HS-5 (cell line): ENCODE results near the gene ZNF777.
"Not testable (repeated sequence)": the region's sequence is repeated elsewhere in the genome, so short reads cannot be mapped to it uniquely, and the experiment has no call there.

Source experiments
- DNase-seq: peaks from one replicate; pipeline ENCODE4 v3.0.0-alpha.2; 2012; ENCODE audit warnings: low read depth

ZNF777 gene

GRCh38 chr7:149413083-149413482, 47.8 kb downstream of the ZNF777 start:
- DNase-seq: not testable (repeated sequence)

- no peak for DNase-seq
Measured at GRCh38 chr7:149409895-149410294, 51.0 kb downstream of the ZNF777 start.

DNA sequence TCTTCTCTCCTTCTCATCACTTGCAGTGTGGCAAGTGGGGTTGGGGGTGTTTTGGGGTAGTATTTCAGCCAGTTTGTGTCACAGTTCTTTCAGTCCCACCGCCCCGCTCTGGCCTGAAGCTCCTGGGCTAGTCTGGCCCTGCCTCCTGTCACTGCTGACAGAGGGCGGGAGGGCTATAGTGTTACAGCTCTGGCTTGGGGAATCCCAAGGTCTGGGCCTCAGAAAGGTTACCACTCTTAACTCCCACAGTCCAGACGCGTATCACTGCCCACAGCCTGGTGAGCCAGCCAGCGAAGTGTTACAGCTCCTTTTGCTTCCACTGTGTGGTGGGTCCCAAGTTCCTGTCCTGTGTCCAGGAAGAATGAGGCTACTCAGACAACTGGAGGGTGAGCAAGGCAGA, 56.0 kb downstream of the ZNF777 start:
- no peak for DNase-seq

GRCh38 chr7:149404396-149404795, 56.5 kb downstream of the ZNF777 start:
- no peak for DNase-seq

DNA sequence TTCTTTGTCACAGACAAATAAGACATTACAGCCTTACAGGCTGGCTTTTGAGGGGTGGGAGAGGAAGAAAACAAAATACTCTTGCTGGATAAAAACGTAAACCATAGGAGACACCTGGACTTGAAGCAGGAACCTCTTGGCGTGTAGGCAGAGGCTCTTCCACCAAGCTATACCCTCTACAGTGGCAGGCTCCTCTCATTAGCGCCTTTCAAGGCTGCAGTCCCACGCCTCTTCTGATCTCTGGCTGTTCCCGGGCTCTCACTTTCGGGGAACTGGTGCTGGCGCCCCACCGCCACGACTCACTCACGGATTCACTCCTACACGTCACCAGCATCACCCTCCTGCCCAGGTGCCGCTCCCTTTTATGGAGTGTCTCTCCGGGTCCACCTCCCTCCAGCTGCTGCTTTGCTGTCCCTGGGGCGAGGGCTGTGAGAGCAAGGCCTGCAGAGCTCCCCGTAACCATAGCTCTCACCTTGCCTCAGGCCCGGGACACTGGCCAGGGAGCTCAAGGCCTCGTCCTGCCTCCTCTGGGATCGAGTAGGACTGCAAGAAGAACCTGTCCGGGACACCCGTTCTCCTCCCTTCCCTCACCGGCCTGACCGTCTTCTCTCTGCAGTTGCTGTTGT, 62.6 kb downstream of the ZNF777 start:
- DNase-seq: no peak

- DNase-seq: no peak
Measured at GRCh38 chr7:149397470-149398043, 63.3 kb downstream of the ZNF777 start.

- not testable (repeated sequence) for DNase-seq
Measured at GRCh38 chr7:149388550-149389335, 72.1 kb downstream of the ZNF777 start.

DNA sequence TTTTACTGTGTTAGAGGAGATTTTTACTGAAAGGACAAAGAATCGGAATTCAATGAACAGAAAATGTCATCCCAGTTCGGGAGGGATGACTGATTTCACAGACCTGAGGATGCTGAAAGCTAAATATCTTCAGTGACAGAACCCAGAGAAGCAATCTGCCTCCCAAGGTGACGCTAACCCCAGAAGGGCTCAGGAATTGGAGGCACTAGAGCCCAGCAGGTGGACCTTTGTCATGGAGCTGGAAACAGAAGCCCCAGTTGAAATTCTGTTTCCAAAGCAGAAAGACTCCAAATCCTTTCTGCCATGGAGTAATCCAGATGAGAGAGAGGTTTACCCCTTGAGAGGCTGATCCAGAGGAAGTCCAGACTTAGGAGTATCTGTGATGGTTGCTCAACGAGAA, 74.3 kb downstream of the ZNF777 start:
- not testable (repeated sequence) for DNase-seq

- no peak for DNase-seq
Measured at GRCh38 chr7:149385195-149385950, 75.5 kb downstream of the ZNF777 start.
